ENCODE data around the gene RPLP2. TPM values are rescaled to one million over a fixed set of nuclear protein-coding genes. Genes with fewer than 3 reads are reported as not detected.

The RPLP2 gene
- total and polyA plus RNA-seq, 8 donors = 360 to 5,956 (median 985) TPM

GRCh38 chr11:801097-801780 is 8.5 kb upstream of the RPLP2 start:
- DNase-seq = no peak
- intact Hi-C loops (cut with DNase I; ENCODE audit: low total_unique reads) = no loop called here
- TF ChIP-seq POLR2AphosphoS5 (IDR thresholded peaks at IDR 0.05) (no peak), EP300 (IDR thresholded peaks at IDR 0.05) (no peak), CTCF (IDR thresholded peaks at IDR 0.05) (no peak), POLR2A (IDR thresholded peaks at IDR 0.05) (no peak)

GRCh38 chr11:802018-802617 is 7.6 kb upstream of the RPLP2 start:
- no peak for DNase-seq
- Histone ChIP-seq H3K27ac (no peak overlapping the region), H3K9me3 (no peaks in the 10 kb centered on the region), H3K36me3 (peaks cover 11 to 44% (median 39%) of the 10 kb centered on the region in 4 donors), H3K4me1 (peaks cover 25 to 45% (median 39%) of the 10 kb centered on the region in 4 donors), H3K27me3 (no peaks in the 10 kb centered on the region), H3K4me3 (no peak overlapping the region)
- intact Hi-C loops (cut with DNase I; ENCODE audit: low total_unique reads) = no loop called here
- TF ChIP-seq CTCF (IDR thresholded peaks at IDR 0.05) (no peak), POLR2A (IDR thresholded peaks at IDR 0.05) (no peak), EP300 (IDR thresholded peaks at IDR 0.05) (no peak), POLR2AphosphoS5 (IDR thresholded peaks at IDR 0.05) (no peak)
- 95 to 99% (median 97%) methylated on average over 16 to 21 of the region's 21 CpGs for WGBS, 5 donors

More at GRCh38 chr11:801097-801780, 8.5 kb upstream of the RPLP2 start:
- Histone ChIP-seq H3K9me3 (no peaks in the 10 kb centered on the region), H3K27ac (no peak overlapping the region), H3K27me3 (no peaks in the 10 kb centered on the region), H3K4me1 (peaks cover 33 to 52% (median 48%) of the 10 kb centered on the region in 4 donors), H3K4me3 (no peak overlapping the region), H3K36me3 (peaks cover 11 to 44% (median 39%) of the 10 kb centered on the region in 4 donors)
- 86 to 90% (median 88%) methylated on average over 8 to 20 of the region's 20 CpGs for WGBS, 5 donors

GRCh38 chr11:802693-803466 is 6.9 kb upstream of the RPLP2 start:
- no peaks in the 10 kb centered on the region for H3K27me3 ChIP-seq
- no peaks in the 10 kb centered on the region for H3K9me3 ChIP-seq
- no peak for TF ChIP-seq CTCF (IDR thresholded peaks at IDR 0.05)
- TF ChIP-seq POLR2AphosphoS5 (IDR thresholded peaks at IDR 0.05) = no peak
- no peak for TF ChIP-seq EP300 (IDR thresholded peaks at IDR 0.05)
- no peak for TF ChIP-seq POLR2A (IDR thresholded peaks at IDR 0.05)
- intact Hi-C loops (cut with DNase I; ENCODE audit: low total_unique reads) = no loop called here
- H3K36me3 ChIP-seq = peaks cover 11 to 44% (median 39%) of the 10 kb centered on the region in 4 donors
- H3K27ac ChIP-seq = no peak overlapping the region
- H3K4me3 ChIP-seq = no peak overlapping the region
- no peak for DNase-seq
- 84 to 95% (median 88%) methylated on average over 15 to 28 of the region's 28 CpGs for WGBS, 5 donors
- H3K4me1 ChIP-seq = peaks cover 23 to 44% (median 34%) of the 10 kb centered on the region in 4 donors

- intact Hi-C loops (cut with DNase I; ENCODE audit: low total_unique reads) = no loop called here
- TF ChIP-seq CTCF (IDR thresholded peaks at IDR 0.05) (no peak), EP300 (IDR thresholded peaks at IDR 0.05) (no peak), POLR2A (IDR thresholded peaks at IDR 0.05) (no peak)
- no peaks in the 10 kb centered on the region for H3K27me3 ChIP-seq
- no peaks in the 10 kb centered on the region for H3K9me3 ChIP-seq
- H3K4me1 ChIP-seq = peaks cover 24 to 46% (median 36%) of the 10 kb centered on the region in 4 donors
- no peak for DNase-seq
- 78 to 98% (median 91%) methylated on average over 5 to 8 of the region's 8 CpGs for WGBS, 5 donors
- H3K27ac ChIP-seq = no peak overlapping the region
- H3K4me3 ChIP-seq = no peak overlapping the region
- H3K36me3 ChIP-seq = peaks cover 11 to 44% (median 39%) of the 10 kb centered on the region in 4 donors
Observed at GRCh38 chr11:803467-803742, 6.4 kb upstream of the RPLP2 start.
